Head of caudate nucleus (tissue), 42 donors: Measurements from ENCODE around the gene HMGB4.

ENCODE experiments used
- DNase-seq, 42 donors: peaks; one replicate each; pipeline versions ENCODE4 v3.0.0 to v3.0.0-alpha.2; 2020 to 2021; ENCODE audit warnings: mixed read lengths in 7 of 42
- intact Hi-C: fragments of 100-400 bp; cut with DNase I; formaldehyde crosslinking; loops from one replicate; pipeline ENCODE4 v1.15.0; 2022

Gene HMGB4

GRCh38 chr1:33863779-33864178, at the start of gene HMGB4:
Gene HMGB4 (plus strand): TSS chr1:33864079. CDS start chr1:33864192, 113 bp downstream.
- no peak for DNase-seq
- intact Hi-C loops: no loop called here

- no peak for DNase-seq
- intact Hi-C loops: no loop called here
These were observed 49.7 kb upstream of the HMGB4 start for GRCh38 chr1:33814166-33814565.

DNA sequence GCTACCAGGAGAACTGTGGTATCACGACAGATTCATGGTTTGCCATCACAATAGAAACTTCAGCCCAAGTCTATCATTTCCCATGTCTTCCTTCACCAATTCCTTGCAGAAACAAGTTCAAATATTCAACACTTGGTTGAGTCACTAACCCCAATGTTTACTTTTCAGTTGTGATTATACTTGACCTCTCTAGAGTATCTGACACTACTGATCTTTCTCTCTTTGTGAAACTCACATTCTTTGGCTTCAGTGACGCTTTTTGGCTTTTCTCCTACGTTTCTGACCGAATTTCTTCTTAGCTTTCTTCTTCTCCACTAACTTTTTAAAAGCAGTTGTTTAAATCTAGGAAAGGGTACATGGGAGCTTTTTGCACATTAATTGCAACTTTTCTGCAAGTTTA, 48.8 kb upstream of the HMGB4 start:
- intact Hi-C loops: no loop called here
- no peak for DNase-seq

GRCh38 chr1:33818071-33818470, 45.8 kb upstream of the HMGB4 start:
- intact Hi-C loops: no loop called here
- no peak for DNase-seq

- intact Hi-C loops: no loop called here
- no peak for DNase-seq
These were observed 44.5 kb upstream of the HMGB4 start for GRCh38 chr1:33819290-33819912.

DNA sequence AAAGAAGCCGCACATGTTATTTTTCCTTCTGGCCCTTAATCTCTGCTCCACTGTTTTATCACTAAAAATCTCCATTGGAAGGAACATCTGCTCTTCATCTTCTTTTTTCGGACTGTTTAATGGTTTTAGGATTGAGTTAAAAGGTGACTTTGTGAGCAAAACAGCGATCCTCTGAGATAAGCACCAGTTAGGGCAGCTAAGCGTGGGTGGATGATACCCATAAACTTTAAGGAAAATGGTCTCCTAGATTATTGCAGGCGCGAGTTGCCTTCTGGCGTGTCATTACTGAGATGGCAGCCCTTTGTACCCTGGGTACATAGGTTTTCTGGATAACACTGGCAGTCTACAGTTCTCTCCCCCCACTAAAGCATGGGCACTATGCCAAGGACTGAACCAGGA, 44.0 kb upstream of the HMGB4 start:
- intact Hi-C loops: no loop called here
- no peak for DNase-seq

- intact Hi-C loops: no loop called here
- no peak for DNase-seq
These were observed 43.1 kb upstream of the HMGB4 start for GRCh38 chr1:33820804-33821203.

DNA sequence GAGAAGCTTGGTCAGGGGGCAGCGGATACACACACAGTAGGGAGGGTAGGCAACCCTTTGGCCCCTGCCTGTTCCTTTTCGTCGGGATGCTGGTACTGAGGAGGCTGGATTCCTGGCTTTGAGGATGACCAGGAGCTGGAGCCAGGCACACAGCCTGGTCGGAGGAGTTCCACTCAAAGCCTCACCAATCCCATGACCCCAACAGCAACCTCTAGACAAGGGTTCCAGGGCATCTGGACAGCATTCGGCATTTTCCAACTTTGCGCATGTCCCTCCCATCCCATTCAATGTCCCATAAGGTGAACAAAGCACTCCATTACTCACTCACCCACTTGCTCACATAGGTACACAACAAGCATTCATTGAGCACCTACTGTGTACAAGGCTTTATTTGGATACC, 42.6 kb upstream of the HMGB4 start:
- intact Hi-C loops: no loop called here
- no peak for DNase-seq

DNA sequence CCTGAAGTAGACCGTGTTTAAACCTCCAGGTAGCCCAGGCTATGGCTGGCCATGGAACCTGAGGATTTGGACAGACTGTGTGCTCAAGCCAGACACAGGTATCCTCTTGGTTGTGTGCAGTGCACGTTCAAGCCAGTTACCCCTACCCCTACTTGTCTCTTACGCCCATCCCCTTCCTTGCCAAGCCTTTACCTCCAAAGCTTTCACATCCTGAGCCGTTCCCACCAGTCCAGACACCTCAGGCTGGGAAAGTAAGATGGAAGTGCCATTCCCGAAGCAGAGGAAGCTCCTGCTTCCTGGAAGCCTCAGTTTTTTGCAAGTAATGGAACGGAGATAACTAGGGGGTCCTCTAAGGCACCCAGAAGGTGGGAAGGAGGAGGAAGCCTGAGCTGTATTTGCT, 41.5 kb upstream of the HMGB4 start:
- DNase-seq: no peak
- intact Hi-C loops: no loop called here

GRCh38 chr1:33823401-33823800, 40.5 kb upstream of the HMGB4 start:
- intact Hi-C loops: no loop called here
- no peak for DNase-seq

GRCh38 chr1:33823830-33824229, 40.0 kb upstream of the HMGB4 start:
- intact Hi-C loops: no loop called here
- DNase-seq: no peak

DNA sequence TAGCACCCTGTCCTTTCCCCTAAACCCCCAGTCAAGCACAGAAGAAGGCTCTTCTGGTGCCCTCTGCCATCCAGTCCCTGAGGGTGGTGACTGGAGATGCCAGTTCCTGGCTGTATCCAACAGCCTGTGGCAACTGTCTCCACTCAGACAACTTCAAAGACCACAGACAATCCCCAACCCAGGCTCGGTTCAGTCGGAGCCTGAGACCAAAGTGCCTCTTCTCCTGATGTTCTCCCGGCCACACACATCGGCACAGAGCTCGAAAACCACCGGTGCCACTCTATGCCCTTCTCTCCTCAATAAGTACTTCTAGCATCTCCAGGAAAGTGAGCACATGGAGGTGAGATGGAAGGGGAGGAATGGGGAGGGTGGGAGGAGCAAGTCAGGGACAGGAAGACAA, 39.6 kb upstream of the HMGB4 start:
- intact Hi-C loops: no loop called here
- DNase-seq: no peak

DNA sequence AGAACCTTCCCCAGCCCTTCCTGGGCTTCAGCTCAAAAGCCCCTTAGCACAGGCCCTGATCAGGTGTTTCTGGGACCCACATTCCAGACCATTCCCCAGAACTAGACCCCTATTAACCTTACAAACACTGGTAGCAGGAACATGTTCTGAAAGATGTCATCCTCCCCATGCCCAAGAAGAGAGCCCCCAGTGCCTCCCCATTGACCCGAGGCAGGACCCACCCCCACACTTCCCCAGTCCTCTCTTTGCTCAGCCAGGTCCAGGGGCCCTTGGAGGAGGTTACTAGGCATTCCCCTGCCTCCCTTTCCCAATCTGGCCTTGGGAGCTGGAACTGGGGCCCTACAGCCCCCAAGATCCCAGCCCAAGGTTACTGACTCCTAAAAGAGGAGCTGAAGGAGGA, 38.9 kb upstream of the HMGB4 start:
- no peak for DNase-seq
- intact Hi-C loops: no loop called here

DNA sequence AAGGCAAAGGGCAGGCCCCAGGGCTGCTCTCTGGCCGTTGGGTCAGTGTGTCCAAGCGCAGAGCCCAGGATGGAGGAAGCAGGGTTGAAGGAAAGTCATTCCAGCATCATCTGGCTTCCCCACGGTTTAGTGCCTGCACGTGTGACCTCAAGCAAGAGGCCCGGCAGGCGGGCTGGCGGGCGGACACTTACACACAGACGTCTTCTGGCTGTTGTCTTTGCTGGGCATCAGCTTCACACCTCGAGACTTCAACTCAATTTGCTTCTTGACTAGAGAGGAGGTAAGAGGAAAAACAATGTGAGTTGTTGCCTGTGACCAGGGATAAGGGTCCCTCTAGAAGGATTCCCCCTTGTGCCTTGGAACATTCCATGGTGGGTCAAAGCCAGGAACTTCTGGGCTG, 38.4 kb upstream of the HMGB4 start:
- intact Hi-C loops: no loop called here
- DNase-seq: no peak

GRCh38 chr1:33826311-33826710, 37.6 kb upstream of the HMGB4 start:
- DNase-seq: no peak
- intact Hi-C loops: no loop called here

DNA sequence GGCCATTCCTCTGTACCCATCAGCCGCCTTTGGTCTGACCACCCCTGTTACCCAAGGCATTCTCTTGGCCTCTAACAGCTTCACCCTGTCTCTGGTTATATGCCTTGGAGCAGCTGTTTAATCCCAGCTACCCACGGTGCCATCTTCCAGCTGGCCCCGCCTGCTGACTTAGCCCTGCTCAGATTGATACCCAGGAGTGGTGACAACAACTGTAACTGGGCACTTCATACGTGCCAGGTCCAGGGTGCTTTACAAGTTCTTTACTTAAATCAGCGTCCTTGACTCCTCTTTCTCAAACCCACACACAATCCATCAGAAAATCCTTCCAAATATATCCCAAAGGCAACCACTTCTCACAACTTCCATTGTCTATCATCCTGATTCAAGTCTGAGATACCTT, 37.2 kb upstream of the HMGB4 start:
- intact Hi-C loops: no loop called here
- DNase-seq: no peak

DNA sequence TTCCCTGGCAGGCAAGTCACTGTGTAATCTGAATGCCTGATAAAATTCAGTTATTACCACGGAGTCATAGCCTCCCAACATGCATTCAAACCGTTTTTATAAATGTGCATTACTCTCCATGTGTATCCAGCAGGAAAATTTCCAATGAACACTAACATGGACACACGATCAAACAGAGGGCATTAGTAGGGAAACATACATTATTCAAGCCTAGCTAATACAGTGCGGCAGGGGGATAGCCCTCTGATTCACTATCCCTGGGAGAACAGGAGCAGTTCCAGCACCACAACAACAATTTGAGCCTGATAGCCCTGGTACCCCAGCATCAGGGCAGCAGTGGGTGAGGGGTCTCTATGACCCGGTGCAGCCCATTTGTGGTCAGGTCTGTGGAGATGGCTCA, 35.8 kb upstream of the HMGB4 start:
- DNase-seq: no peak
- intact Hi-C loops: no loop called here

DNA sequence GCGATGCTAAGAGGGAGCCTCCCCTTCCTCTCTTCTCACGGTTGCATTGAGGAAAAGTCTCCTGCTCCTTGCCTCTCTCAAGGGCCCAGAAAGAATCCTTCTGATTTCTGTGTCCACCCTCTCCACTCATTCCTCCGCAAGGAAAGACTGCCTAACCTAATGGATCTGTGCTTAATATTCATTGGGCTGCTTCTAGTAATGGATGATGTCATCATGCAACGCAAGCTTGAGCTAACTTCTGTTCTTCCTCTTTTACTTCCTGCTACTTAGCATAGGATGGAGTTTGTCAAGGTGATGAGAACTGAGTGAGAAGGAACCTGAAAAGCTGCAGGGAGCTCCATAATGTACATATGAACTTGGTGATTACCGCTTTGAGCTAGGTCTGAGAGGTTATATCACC, 35.2 kb upstream of the HMGB4 start:
- intact Hi-C loops: no loop called here
- DNase-seq: no peak

- DNase-seq: peak in 28 of 42 donors; percentile 3 to 73 (median 32)
- intact Hi-C loops: no loop called here
These were observed 27.0 kb upstream of the HMGB4 start for GRCh38 chr1:33836911-33837310.

DNA sequence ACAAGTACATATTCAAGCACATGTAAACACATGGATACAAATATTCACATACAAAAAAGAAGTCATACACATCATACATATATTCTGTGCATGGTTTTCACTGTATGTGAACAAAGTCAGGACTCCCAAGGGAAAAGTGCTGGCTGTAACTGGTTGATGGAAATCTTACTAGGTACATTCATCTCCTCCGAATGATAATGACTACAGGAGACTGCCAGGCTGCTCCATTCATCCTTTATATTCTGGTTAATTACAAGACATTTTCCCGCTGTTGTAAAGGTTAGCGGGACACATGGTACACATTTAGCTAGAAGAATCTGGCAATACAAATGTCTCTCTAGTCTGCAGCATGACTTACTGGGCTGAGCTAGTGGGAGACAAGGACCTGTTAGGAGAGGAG, 26.2 kb upstream of the HMGB4 start:
- DNase-seq: no peak
- intact Hi-C loops: no loop called here

- no peak for DNase-seq
- intact Hi-C loops: no loop called here
These were observed 22.4 kb upstream of the HMGB4 start for GRCh38 chr1:33841494-33841893.

DNA sequence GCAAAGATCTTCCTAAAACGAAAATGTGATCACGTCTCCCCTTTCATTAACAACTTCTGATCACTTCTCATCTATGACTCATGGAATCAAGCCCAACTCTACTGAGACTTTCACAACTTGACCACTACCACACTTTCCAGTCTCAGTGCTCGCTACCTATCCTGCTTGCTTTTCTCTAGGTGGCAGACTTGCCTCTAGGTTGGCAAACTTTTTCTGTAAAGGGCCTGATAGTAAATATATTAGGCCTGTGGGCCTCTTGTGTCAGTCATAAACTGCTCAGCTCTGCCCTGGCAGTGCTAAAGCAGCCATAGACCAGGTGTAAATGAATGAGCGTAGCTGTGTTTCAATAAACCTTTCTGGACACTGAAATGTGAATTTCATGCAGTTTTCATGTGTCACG, 21.5 kb upstream of the HMGB4 start:
- DNase-seq: no peak
- intact Hi-C loops: no loop called here
